GM13976 (cell line): Measurements from ENCODE around the gene HAND2.

Experiments used
- DNase-seq: peaks from one replicate; pipeline ENCODE4 v3.0.0; 2012; ENCODE audit warnings: low spot score
- in situ Hi-C: fragments of 300-500 bp; cut with MboI; formaldehyde crosslinking; loops from one replicate; pipeline ENCODE4 v1.12.0; 2022; ENCODE audit warnings: low sequenced_read_pairs, mixed read lengths, inconsistent platforms; ENCODE audit not compliant: unreplicated experiment
- TF ChIP-seq, protein P1 (sequence below): IDR thresholded peaks from 2 replicates; pipeline ENCODE4 v1.5.1; 2012; ENCODE audit warnings: borderline replicate concordance, mild to moderate bottlenecking; ENCODE audit not compliant: insufficient read depth; ENCODE audit errors: extremely low read depth, missing control alignments, control extremely low read depth

Gene HAND2

DNA sequence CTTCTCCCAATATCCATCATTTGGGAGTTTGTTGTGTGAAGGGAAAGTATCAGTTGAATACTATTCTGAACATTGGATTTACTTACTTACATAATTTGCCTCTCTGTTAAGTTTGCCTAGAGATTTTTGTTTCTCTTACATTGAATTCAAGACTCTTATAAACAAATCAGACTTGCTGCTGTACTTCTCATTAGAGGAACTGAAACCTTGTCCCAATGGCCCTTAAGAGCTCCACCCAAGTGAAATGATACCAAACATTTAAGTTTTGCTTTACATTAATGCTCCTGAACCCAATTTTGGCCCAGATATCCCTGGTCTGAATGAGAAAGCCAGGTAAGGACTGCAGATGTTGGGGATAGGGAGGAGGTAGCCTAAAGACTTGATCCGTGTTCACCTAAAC lies 32.0 kb downstream of the HAND2 start:
- DNase-seq, result no peak
- in situ Hi-C loops, result loop anchor here (10.0 kb wide), 1 partner anchor 183 kb away; no protein-coding TSS in a partner anchor
- TF ChIP-seq, protein P1, sequence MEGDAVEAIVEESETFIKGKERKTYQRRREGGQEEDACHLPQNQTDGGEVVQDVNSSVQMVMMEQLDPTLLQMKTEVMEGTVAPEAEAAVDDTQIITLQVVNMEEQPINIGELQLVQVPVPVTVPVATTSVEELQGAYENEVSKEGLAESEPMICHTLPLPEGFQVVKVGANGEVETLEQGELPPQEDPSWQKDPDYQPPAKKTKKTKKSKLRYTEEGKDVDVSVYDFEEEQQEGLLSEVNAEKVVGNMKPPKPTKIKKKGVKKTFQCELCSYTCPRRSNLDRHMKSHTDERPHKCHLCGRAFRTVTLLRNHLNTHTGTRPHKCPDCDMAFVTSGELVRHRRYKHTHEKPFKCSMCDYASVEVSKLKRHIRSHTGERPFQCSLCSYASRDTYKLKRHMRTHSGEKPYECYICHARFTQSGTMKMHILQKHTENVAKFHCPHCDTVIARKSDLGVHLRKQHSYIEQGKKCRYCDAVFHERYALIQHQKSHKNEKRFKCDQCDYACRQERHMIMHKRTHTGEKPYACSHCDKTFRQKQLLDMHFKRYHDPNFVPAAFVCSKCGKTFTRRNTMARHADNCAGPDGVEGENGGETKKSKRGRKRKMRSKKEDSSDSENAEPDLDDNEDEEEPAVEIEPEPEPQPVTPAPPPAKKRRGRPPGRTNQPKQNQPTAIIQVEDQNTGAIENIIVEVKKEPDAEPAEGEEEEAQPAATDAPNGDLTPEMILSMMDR, result no peak

DNA sequence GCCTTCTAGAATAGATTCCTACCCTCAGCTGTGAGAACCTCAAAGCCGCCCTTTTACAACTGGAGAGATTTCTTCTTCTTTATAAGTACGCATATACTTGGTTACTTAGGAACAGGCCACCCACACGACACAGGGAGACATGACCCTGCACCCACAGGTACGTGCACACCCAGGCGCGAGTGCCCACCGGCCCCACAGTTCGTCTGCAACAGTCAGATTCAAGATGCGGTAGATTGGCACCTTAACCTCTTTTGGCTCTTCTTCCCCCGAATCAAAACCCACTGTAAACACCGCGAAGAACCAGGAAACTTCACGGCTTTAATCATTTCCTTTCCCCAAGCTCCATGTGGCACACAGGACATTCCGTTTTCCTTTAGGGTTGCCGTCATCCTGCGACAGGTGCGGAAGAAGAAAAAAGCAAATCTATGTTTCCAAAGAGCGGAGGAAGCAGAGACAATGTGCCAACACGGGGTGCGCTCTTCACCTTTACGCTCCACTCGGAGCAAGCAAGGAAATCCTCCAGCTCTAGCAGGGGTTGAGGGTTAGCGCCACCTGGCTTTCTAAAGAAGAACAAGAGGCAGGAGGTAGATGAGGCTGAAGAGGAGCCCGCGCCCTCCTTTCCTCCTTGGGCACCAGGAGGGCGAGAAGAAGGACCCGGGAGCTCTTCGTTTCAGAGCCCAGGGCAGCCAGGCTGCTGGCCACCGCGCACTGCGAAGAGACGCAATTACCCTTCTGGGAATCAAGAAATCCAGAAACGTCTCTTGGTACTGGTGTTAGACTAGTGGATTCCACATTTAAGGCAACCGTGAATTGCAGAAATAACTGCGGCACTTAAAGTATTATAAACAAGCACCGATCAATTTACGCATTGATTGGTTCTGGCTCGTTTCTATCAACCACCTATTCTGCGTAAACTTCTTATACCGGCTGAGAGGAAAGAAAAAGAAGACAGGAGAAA lies 35.7 kb downstream of the HAND2 start:
- in situ Hi-C loops, result loop anchor here (10.0 kb wide), 1 partner anchor 179 kb away; no protein-coding TSS in a partner anchor
- TF ChIP-seq, protein P1, result peak; percentile 66

DNA sequence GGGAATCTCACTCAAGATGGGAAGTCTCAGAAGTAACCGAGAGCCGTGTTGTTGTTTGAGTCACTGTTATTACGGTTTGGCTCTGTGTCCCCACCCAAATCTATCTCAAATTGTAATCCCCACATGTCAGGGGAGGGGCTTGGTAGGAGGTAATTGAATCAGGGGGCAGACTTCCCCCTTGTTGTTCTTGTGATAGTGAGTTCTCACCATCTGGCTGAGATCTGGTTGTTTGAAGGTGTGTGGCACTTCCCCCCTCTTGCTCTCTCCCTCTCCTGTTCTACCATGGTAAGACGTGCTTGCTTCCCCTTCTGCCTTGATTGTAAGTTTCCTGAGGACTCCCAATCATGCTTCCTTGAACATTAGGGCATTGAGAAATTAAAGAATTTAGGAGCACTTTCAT lies 37.0 kb downstream of the HAND2 start:
- in situ Hi-C loops, result loop anchor here (10.0 kb wide), 1 partner anchor 178 kb away; no protein-coding TSS in a partner anchor
- TF ChIP-seq, protein P1, result no peak
- no peak for DNase-seq

More for the DNA sequence above, 35.7 kb downstream of the HAND2 start:
- DNase-seq, result peak; percentile 80

DNA sequence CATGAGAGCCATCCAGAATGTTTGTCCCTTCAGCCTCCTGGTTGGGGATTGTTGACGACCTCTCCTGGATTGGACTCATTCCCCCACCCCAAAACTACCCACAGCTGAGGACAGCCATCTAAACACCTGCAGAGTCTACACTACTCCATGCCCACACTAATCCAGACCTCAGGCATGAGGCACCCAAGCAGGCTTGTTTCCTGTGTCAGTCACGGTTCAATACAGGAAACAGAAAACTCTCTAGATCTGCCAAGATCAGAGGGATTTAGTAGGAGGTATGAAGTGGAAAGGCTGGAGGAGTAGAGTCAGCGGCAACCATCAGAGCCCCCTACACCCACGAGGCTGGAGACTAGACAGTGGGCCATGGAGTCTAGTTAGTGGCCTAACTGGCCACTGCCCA lies 37.7 kb downstream of the HAND2 start:
- no peak for DNase-seq
- TF ChIP-seq, protein P1, result no peak
- in situ Hi-C loops, result loop anchor here (10.0 kb wide), 1 partner anchor 178 kb away; no protein-coding TSS in a partner anchor

DNA sequence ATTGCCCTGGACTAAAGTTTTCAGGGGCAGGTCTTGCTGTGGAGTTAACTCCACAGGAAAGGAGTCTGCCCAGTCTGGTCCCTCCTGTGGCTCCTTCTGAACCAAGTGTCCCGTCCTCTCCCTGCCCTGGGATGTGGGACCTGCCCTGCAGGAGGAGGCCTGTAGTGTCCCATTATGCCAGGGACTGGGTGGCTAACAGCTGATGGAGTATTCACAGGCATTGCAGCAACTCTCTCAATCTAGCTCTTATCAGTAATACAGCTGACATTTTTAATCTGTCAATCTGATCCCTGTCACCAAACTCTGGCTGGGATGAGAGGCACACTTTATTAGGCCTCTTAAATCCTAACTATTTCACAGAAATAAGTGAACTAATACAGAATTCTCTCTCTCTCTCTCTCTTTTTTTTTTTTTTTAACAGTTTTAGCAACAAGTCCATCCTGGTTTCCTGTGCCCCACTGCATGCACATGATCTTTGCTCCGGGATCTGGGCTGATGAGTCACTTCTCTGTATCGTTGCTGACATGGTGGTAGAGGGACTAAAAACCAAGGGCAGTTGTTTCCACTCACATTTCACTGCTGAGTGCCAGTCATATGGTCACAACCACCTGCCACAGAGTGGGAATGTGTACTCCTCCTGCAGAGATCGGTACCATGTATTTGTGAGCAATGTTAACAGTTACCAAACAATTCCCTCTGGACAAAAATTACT lies 39.1 kb downstream of the HAND2 start:
- no peak for DNase-seq
- in situ Hi-C loops, result loop anchor here (10.0 kb wide), 1 partner anchor 176 kb away; no protein-coding TSS in a partner anchor
- TF ChIP-seq, protein P1, result no peak

DNA sequence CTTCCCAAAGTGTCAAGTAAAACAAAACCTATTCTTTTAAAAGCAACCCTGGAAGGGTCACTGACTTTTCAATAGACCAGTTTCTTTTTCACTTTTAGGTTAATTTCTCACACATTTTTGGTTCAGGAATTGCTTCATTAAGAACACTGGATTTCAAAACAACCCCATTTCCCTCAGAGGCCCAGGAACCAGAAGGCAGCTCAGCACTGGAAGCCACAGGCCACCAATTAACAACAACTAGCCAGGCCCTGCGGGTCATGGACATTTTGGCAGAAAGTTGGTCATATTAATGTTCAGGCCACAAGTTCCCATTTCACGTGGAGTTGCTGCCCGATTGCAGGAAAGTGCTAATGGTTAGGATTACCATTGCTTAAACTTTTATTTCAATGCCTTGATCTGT lies 39.8 kb downstream of the HAND2 start:
- in situ Hi-C loops, result loop anchor here (10.0 kb wide), 1 partner anchor 175 kb away; no protein-coding TSS in a partner anchor
- no peak for DNase-seq
- TF ChIP-seq, protein P1, result no peak
